K562 (cell line): ENCODE data around the gene NOC4L. TPM values are rescaled to one million over a fixed set of nuclear protein-coding genes. Genes with fewer than 3 reads are reported as not detected.

Experiments
- E2F8 ChIP-seq: fragments of 450-650 bp; IDR thresholded peaks from 2 replicates; pipeline ENCODE4 v1.7.1; 2018; ENCODE audit warnings: mild to moderate bottlenecking, low read depth; ENCODE audit not compliant: partially characterized antibody
- GATA2 ChIP-seq: sonication (generic); formaldehyde crosslinking; IDR thresholded peaks from 2 replicates; pipeline ENCODE4 v1.4.0; 2020; ENCODE audit warnings: mild to moderate bottlenecking, missing genetic modification reagents
- GATAD2A ChIP-seq: fragments of 450-650 bp; IDR thresholded peaks from 2 replicates; pipeline ENCODE4 v1.6.1; 2017
- HDAC3 ChIP-seq: fragments of 450-650 bp; IDR thresholded peaks from 2 replicates; pipeline ENCODE4 v1.6.1; 2018; ENCODE audit warnings: borderline replicate concordance, mild to moderate bottlenecking, moderate library complexity; ENCODE audit not compliant: partially characterized antibody
- PCBP2 ChIP-seq: fragments of 200-400 bp; formaldehyde crosslinking; IDR thresholded peaks from 2 replicates; pipeline ENCODE4 v1.6.1; 2018; ENCODE audit warnings: low read length, low read depth, mild to moderate bottlenecking, moderate library complexity; ENCODE audit not compliant: poor library complexity, severe bottlenecking
- PRPF4 ChIP-seq: fragments of 200-400 bp; formaldehyde crosslinking; IDR thresholded peaks from one replicate; pipeline ENCODE4 v1.6.1; 2017; ENCODE audit warnings: low read length, low read depth, mild to moderate bottlenecking; ENCODE audit not compliant: insufficient read depth, poor library complexity, severe bottlenecking
- SMC3 ChIP-seq: conservative IDR thresholded peaks from 2 replicates; pipeline ENCODE4 v1.6.1; 2011; ENCODE audit warnings: low read depth, low read length, improper control_type of control experiment; ENCODE audit not compliant: insufficient read depth
- SRF ChIP-seq, 2 experiments: fragments of 250-450, 450-650 bp in 1 of 2; sonication (Bioruptor Pico) in 1 of 2; sonication (generic) in 1 of 2; formaldehyde crosslinking; IDR thresholded peaks; 2 replicates each; pipeline versions ENCODE4 v1.5.0 to v1.5.1; 2020 to 2022; ENCODE audit warnings: mild to moderate bottlenecking in 1 of 2, missing genetic modification reagents in 1 of 2
- TAL1 ChIP-seq: fragments of 450-650 bp; IDR thresholded peaks from 2 replicates; pipeline ENCODE4 v1.6.1; 2016; ENCODE audit warnings: mild to moderate bottlenecking
- THRAP3 ChIP-seq: fragments of 450-650 bp; IDR thresholded peaks from 2 replicates; pipeline ENCODE4 v1.6.1; 2016; ENCODE audit warnings: mild to moderate bottlenecking, inconsistent platforms, borderline replicate concordance
- ZC3H11A ChIP-seq: IDR thresholded peaks from 2 replicates; pipeline ENCODE4 v1.6.1; 2012; ENCODE audit warnings: low read depth, low read length, improper control_type of control experiment
- ZHX1 ChIP-seq: fragments of 150-350 bp; conservative IDR thresholded peaks from 2 replicates; pipeline ENCODE4 v1.6.1; 2014; ENCODE audit warnings: low read length
- ZNF12 ChIP-seq: sonication (generic); formaldehyde crosslinking; IDR thresholded peaks from 2 replicates; pipeline ENCODE4 v1.4.0; 2020; ENCODE audit warnings: mild to moderate bottlenecking, missing genetic modification reagents
- polyA plus RNA-seq, 8 experiments: library from polyadenylated mRNA; depleted of rRNA in 4 of 8; stranded (reverse) in 5 of 8; unstranded in 3 of 8; fragments of >200 nt; fragmentation: Nextera tagmentation in 2 of 8; fragmentation: Illumina TruSeq in 1 of 8; extraction: Ambion mirVana in 2 of 8; extraction: Trizol in 1 of 8; gene quantifications; 2 replicates each; pipeline versions ENCODE4 v1.2.1 to v1.2.3, GENCODE V29; 2011 to 2014; ENCODE audit warnings: inconsistent platforms in 1 of 8, missing spikeins in 1 of 8
- total RNA-seq, 7 experiments: library from RNA; depleted of rRNA in 6 of 7; stranded (reverse); fragments of >200 nt in 6 of 7; fragmentation: Illumina TruSeq in 2 of 7; extraction: Trizol in 2 of 7; gene quantifications; 2 replicates each; pipeline versions ENCODE4 v1.2.1 to v1.2.3, GENCODE V29; 2011 to 2021; ENCODE audit warnings: low replicate concordance in 1 of 7
- TF ChIP-seq, protein P1 (sequence below): fragments of 450-650 bp; conservative IDR thresholded peaks from 2 replicates; pipeline ENCODE4 v1.6.1; 2016; ENCODE audit warnings: missing genetic modification characterization, low read depth, mild to moderate bottlenecking, control low read depth, missing compliant biosample characterization
- TF ChIP-seq, protein P2 (sequence below): IDR thresholded peaks from 3 replicates; pipeline ENCODE4 v1.6.1; 2011; ENCODE audit warnings: borderline replicate concordance, mild to moderate bottlenecking; ENCODE audit not compliant: insufficient read length, insufficient read depth
- TF ChIP-seq, protein P3 (sequence below), 2 experiments: fragments of 200-800 bp in 1 of 2; sonication (Bioruptor generic) in 1 of 2; sonication (generic) in 1 of 2; formaldehyde crosslinking in 1 of 2; IDR thresholded peaks in 1 of 2; conservative IDR thresholded peaks in 1 of 2; 2 replicates each; pipeline versions ENCODE4 v1.5.0 to v1.6.1; 2016 to 2020; ENCODE audit warnings: missing compliant biosample characterization in 1 of 2, missing genetic modification characterization in 1 of 2, missing genetic modification reagents in 1 of 2

NOC4L gene
- total and polyA plus RNA-seq, 9 of the 15 experiments (the other 6 are each of a cell fraction or from before 2014, with no cell fraction given), result 1.3 to 77.0 (median 20.0) TPM

GRCh38 chr12:132194056-132194455 lies 49.8 kb downstream of the NOC4L start (continued):
- TF ChIP-seq, protein P1, sequence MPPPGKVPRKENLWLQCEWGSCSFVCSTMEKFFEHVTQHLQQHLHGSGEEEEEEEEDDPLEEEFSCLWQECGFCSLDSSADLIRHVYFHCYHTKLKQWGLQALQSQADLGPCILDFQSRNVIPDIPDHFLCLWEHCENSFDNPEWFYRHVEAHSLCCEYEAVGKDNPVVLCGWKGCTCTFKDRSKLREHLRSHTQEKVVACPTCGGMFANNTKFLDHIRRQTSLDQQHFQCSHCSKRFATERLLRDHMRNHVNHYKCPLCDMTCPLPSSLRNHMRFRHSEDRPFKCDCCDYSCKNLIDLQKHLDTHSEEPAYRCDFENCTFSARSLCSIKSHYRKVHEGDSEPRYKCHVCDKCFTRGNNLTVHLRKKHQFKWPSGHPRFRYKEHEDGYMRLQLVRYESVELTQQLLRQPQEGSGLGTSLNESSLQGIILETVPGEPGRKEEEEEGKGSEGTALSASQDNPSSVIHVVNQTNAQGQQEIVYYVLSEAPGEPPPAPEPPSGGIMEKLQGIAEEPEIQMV (tag), result peak; percentile 84
- no peak for TF ChIP-seq ZNF12 (CRISPR knock-in tag)
- no peak for TF ChIP-seq HDAC3
- no peak for TF ChIP-seq ZC3H11A
- TF ChIP-seq THRAP3, result no peak
- TF ChIP-seq GATAD2A, result no peak
- TF ChIP-seq TAL1, result no peak
- TF ChIP-seq E2F8, result no peak
- TF ChIP-seq ZHX1, result no peak
- TF ChIP-seq PCBP2, result no peak
- no peak for TF ChIP-seq PRPF4
- TF ChIP-seq, protein P2, sequence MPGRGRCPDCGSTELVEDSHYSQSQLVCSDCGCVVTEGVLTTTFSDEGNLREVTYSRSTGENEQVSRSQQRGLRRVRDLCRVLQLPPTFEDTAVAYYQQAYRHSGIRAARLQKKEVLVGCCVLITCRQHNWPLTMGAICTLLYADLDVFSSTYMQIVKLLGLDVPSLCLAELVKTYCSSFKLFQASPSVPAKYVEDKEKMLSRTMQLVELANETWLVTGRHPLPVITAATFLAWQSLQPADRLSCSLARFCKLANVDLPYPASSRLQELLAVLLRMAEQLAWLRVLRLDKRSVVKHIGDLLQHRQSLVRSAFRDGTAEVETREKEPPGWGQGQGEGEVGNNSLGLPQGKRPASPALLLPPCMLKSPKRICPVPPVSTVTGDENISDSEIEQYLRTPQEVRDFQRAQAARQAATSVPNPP, result no peak
- TF ChIP-seq SRF (CRISPR knock-in tag; IDR thresholded peaks at IDR 0.05), result no peak
- peak; percentile 45; the same call in 1 of the 2 replicates for TF ChIP-seq SMC3
- no peak for TF ChIP-seq GATA2 (CRISPR knock-in tag)
- TF ChIP-seq, protein P3, sequence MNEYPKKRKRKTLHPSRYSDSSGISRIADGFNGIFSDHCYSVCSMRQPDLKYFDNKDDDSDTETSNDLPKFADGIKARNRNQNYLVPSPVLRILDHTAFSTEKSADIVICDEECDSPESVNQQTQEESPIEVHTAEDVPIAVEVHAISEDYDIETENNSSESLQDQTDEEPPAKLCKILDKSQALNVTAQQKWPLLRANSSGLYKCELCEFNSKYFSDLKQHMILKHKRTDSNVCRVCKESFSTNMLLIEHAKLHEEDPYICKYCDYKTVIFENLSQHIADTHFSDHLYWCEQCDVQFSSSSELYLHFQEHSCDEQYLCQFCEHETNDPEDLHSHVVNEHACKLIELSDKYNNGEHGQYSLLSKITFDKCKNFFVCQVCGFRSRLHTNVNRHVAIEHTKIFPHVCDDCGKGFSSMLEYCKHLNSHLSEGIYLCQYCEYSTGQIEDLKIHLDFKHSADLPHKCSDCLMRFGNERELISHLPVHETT (CRISPR knock-in tag; conservative IDR thresholded peaks at IDR 0.05 in 1 of 2, IDR thresholded peaks at IDR 0.05 in 1 of 2), result no peak
